ENCODE measurements around the gene POLL. TPM values are rescaled to one million over a fixed set of nuclear protein-coding genes. Genes with fewer than 3 reads are reported as not detected.

Gene POLL
- total RNA-seq, 1 experiment from 2014 or later, result 46.2 TPM

GRCh38 chr10:101572126-101572525, 15.9 kb downstream of the POLL start:
- ChIA-PET CTCF (interaction anchor here (2.0 to 4.6 kb wide), 7 partner anchors 30 to 531 kb away, joined by 6 to 80 read pairs (median 30); partner anchors contain the start of gene NPM3), POLR2A (no interaction called here)
- DNase-seq (ENCODE audit: low spot score) (no peak), ATAC-seq (no peak)
- no peak overlapping the region for H3K27ac Mint-ChIP-seq
- H3K9me3 Mint-ChIP-seq, result peaks cover 2% of the 10 kb centered on the region; the same call in 1 of the 2 replicates
- peaks cover 59% of the 10 kb centered on the region for H3K27me3 Mint-ChIP-seq (ENCODE audit: low read depth)
- no peak overlapping the region for H3K4me3 Mint-ChIP-seq
- H3K4me1 Mint-ChIP-seq, result peaks cover 29% of the 10 kb centered on the region
- H3K36me3 Mint-ChIP-seq, result peaks cover 3% of the 10 kb centered on the region
- TF ChIP-seq, protein P1, sequence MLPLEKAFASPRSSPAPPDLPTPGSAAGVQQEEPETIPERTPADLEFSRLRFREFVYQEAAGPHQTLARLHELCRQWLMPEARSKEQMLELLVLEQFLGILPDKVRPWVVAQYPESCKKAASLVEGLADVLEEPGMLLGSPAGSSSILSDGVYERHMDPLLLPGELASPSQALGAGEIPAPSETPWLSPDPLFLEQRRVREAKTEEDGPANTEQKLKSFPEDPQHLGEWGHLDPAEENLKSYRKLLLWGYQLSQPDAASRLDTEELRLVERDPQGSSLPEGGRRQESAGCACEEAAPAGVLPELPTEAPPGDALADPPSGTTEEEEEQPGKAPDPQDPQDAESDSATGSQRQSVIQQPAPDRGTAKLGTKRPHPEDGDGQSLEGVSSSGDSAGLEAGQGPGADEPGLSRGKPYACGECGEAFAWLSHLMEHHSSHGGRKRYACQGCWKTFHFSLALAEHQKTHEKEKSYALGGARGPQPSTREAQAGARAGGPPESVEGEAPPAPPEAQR (CRISPR knock-in tag; IDR thresholded peaks at IDR 0.05), result no peak
- TF ChIP-seq NR2C2 (CRISPR knock-in tag; IDR thresholded peaks at IDR 0.05) (no peak), ZNF532 (CRISPR knock-in tag; IDR thresholded peaks at IDR 0.05; ENCODE audit: borderline replicate concordance) (no peak), ZNF671 (CRISPR knock-in tag; IDR thresholded peaks at IDR 0.05) (no peak), RORB (CRISPR knock-in tag; IDR thresholded peaks at IDR 0.05) (no peak), E2F1 (CRISPR knock-in tag; IDR thresholded peaks at IDR 0.05) (no peak), SMAD3 (CRISPR knock-in tag; IDR thresholded peaks at IDR 0.05; ENCODE audit: borderline replicate concordance) (no peak), AFF4 (CRISPR knock-in tag; IDR thresholded peaks at IDR 0.05; ENCODE audit: borderline replicate concordance) (no peak), ESRRA (CRISPR knock-in tag; IDR thresholded peaks at IDR 0.05; ENCODE audit: borderline replicate concordance) (no peak), ZNF219 (CRISPR knock-in tag; IDR thresholded peaks at IDR 0.05; ENCODE audit: borderline replicate concordance) (no peak), GRHL2 (CRISPR knock-in tag; IDR thresholded peaks at IDR 0.05; ENCODE audit: insufficient replicate concordance, severe bottlenecking) (no peak), SP1 (CRISPR knock-in tag; conservative IDR thresholded peaks at IDR 0.05) (no peak), CBFB (CRISPR knock-in tag; IDR thresholded peaks at IDR 0.05; ENCODE audit: low read depth) (no peak)
- TF ChIP-seq, protein P2, sequence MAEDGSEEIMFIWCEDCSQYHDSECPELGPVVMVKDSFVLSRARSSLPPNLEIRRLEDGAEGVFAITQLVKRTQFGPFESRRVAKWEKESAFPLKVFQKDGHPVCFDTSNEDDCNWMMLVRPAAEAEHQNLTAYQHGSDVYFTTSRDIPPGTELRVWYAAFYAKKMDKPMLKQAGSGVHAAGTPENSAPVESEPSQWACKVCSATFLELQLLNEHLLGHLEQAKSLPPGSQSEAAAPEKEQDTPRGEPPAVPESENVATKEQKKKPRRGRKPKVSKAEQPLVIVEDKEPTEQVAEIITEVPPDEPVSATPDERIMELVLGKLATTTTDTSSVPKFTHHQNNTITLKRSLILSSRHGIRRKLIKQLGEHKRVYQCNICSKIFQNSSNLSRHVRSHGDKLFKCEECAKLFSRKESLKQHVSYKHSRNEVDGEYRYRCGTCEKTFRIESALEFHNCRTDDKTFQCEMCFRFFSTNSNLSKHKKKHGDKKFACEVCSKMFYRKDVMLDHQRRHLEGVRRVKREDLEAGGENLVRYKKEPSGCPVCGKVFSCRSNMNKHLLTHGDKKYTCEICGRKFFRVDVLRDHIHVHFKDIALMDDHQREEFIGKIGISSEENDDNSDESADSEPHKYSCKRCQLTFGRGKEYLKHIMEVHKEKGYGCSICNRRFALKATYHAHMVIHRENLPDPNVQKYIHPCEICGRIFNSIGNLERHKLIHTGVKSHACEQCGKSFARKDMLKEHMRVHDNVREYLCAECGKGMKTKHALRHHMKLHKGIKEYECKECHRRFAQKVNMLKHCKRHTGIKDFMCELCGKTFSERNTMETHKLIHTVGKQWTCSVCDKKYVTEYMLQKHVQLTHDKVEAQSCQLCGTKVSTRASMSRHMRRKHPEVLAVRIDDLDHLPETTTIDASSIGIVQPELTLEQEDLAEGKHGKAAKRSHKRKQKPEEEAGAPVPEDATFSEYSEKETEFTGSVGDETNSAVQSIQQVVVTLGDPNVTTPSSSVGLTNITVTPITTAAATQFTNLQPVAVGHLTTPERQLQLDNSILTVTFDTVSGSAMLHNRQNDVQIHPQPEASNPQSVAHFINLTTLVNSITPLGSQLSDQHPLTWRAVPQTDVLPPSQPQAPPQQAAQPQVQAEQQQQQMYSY (CRISPR knock-in tag; IDR thresholded peaks at IDR 0.05), result no peak
- TF ChIP-seq, protein P3, sequence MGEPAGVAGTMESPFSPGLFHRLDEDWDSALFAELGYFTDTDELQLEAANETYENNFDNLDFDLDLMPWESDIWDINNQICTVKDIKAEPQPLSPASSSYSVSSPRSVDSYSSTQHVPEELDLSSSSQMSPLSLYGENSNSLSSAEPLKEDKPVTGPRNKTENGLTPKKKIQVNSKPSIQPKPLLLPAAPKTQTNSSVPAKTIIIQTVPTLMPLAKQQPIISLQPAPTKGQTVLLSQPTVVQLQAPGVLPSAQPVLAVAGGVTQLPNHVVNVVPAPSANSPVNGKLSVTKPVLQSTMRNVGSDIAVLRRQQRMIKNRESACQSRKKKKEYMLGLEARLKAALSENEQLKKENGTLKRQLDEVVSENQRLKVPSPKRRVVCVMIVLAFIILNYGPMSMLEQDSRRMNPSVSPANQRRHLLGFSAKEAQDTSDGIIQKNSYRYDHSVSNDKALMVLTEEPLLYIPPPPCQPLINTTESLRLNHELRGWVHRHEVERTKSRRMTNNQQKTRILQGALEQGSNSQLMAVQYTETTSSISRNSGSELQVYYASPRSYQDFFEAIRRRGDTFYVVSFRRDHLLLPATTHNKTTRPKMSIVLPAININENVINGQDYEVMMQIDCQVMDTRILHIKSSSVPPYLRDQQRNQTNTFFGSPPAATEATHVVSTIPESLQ (CRISPR knock-in tag; IDR thresholded peaks at IDR 0.05), result no peak
- TF ChIP-seq, protein P4, sequence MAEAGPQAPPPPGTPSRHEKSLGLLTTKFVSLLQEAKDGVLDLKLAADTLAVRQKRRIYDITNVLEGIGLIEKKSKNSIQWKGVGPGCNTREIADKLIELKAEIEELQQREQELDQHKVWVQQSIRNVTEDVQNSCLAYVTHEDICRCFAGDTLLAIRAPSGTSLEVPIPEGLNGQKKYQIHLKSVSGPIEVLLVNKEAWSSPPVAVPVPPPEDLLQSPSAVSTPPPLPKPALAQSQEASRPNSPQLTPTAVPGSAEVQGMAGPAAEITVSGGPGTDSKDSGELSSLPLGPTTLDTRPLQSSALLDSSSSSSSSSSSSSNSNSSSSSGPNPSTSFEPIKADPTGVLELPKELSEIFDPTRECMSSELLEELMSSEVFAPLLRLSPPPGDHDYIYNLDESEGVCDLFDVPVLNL (CRISPR knock-in tag; IDR thresholded peaks at IDR 0.05; ENCODE audit: borderline replicate concordance, low read depth), result no peak
- TF ChIP-seq, protein P5, sequence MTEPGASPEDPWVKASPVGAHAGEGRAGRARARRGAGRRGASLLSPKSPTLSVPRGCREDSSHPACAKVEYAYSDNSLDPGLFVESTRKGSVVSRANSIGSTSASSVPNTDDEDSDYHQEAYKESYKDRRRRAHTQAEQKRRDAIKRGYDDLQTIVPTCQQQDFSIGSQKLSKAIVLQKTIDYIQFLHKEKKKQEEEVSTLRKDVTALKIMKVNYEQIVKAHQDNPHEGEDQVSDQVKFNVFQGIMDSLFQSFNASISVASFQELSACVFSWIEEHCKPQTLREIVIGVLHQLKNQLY (CRISPR knock-in tag; IDR thresholded peaks at IDR 0.05), result no peak

All from WTC11 (cell line).